A549 (cell line): ENCODE results near the gene DTNA. TPM values are rescaled to one million over a fixed set of nuclear protein-coding genes. Genes with fewer than 3 reads are reported as not detected.

Experiments
- ATAC-seq, 2 experiments: fragments of 200-7000 bp in 1 of 2; fragments of >200 bp in 1 of 2; cut with Nextera tagmentation in 1 of 2; cut with Tn5 transposase in 1 of 2; 3 replicates each; pipeline versions ENCODE4 v1.8.0 to v1.9.1; 2018 to 2020; ENCODE audit warnings: mild to moderate bottlenecking in 1 of 2, moderate library complexity in 1 of 2
- CTCF ChIA-PET: fragments of 300-600 bp; sonication (Branson Sonifier 250); formaldehyde crosslinking; extraction: SDS; loops from one replicate; lab custom pipeline; 2021; ENCODE audit warnings: antibody characterized with exemption, inconsistent platforms; lab: Yijun Ruan, JAX
- POLR2A ChIA-PET: fragments of 350-600 bp; formaldehyde crosslinking; extraction: SDS; loops from one replicate; lab custom pipeline; 2021; ENCODE audit warnings: antibody characterized with exemption, inconsistent platforms; lab: Yijun Ruan, JAX
- DNase-seq, 2 experiments: peaks; one replicate each; pipeline versions ENCODE4 v3.0.0 to v3.0.0-alpha.2; 2011 to 2016; ENCODE audit warnings: low read depth in 1 of 2, low spot score in 1 of 2
- FAIRE-seq: peaks from 2 replicates; lab custom pipeline; 2011; peaks lifted over from hg19 to GRCh38; lab: Jason Lieb, UNC
- H3K27ac ChIP-seq, 2 experiments: fragments of >200 bp; sonication (Bioruptor Twin); formaldehyde crosslinking; 3 replicates each; pipeline ENCODE4 v1.5.1; 2016 to 2017
- H3K4me1 ChIP-seq: fragments of >200 bp; sonication (Bioruptor Twin); formaldehyde crosslinking; 3 replicates; pipeline ENCODE4 v1.6.1; 2016
- H3K4me2 ChIP-seq: fragments of >200 bp; sonication (Bioruptor Twin); formaldehyde crosslinking; 3 replicates; pipeline ENCODE4 v1.6.1; 2016
- H3K4me3 ChIP-seq: fragments of >200 bp; sonication (Bioruptor Twin); formaldehyde crosslinking; 3 replicates; pipeline ENCODE4 v1.5.1; 2016
- H3K9me3 ChIP-seq: fragments of >200 bp; sonication (Bioruptor Twin); formaldehyde crosslinking; 3 replicates; pipeline ENCODE4 v1.6.1; 2016
- CBX2 ChIP-seq: fragments of 200-600 bp; sonication (generic); IDR thresholded peaks from 2 replicates; pipeline ENCODE4 v1.6.1; 2016; ENCODE audit warnings: low read depth, mild to moderate bottlenecking, borderline replicate concordance
- CHD2 ChIP-seq: fragments of 150-350 bp; IDR thresholded peaks from 2 replicates; pipeline ENCODE4 v1.6.1; 2014; ENCODE audit warnings: low read length; ENCODE audit not compliant: partially characterized antibody
- CHD4 ChIP-seq: fragments of 200-600 bp; sonication (generic); IDR thresholded peaks from 2 replicates; pipeline ENCODE4 v1.6.1; 2016; ENCODE audit warnings: antibody characterized with exemption, mild to moderate bottlenecking, borderline replicate concordance
- EHF ChIP-seq: fragments of 250-450 bp; sonication (Bioruptor Pico); IDR thresholded peaks from 2 replicates; pipeline ENCODE4 v1.5.0; 2020; ENCODE audit warnings: mild to moderate bottlenecking
- ESRRA ChIP-seq: fragments of 150-350 bp; IDR thresholded peaks from 2 replicates; pipeline ENCODE4 v1.6.1; 2014; ENCODE audit warnings: mild to moderate bottlenecking, low read length, borderline replicate concordance
- FOXS1 ChIP-seq: fragments of 250-450 bp; sonication (Bioruptor Pico); IDR thresholded peaks from 2 replicates; pipeline ENCODE4 v1.5.0; 2020; ENCODE audit warnings: mild to moderate bottlenecking, moderate library complexity
- GATA3 ChIP-seq: IDR thresholded peaks from 2 replicates; pipeline ENCODE4 v1.6.1; 2012; ENCODE audit warnings: borderline replicate concordance
- HEYL ChIP-seq: fragments of 250-450 bp; sonication (Bioruptor Pico); IDR thresholded peaks from 2 replicates; pipeline ENCODE4 v1.8.0; 2021; ENCODE audit warnings: mild to moderate bottlenecking, moderate library complexity
- HOXB13 ChIP-seq: fragments of 250-450 bp; sonication (Bioruptor Pico); IDR thresholded peaks from 2 replicates; pipeline ENCODE4 v1.5.0; 2020; ENCODE audit warnings: low read depth, mild to moderate bottlenecking, moderate library complexity
- HOXB5 ChIP-seq: fragments of 250-450 bp; sonication (Bioruptor Pico); IDR thresholded peaks from 2 replicates; pipeline ENCODE4 v1.5.0; 2020; ENCODE audit warnings: mild to moderate bottlenecking, moderate library complexity
- NR3C1 ChIP-seq: fragments of >200 bp; sonication (Bioruptor Twin); formaldehyde crosslinking; IDR thresholded peaks from 3 replicates; pipeline ENCODE4 v1.6.1; 2017
- PHF8 ChIP-seq: fragments of 200-600 bp; sonication (generic); IDR thresholded peaks from 2 replicates; pipeline ENCODE4 v1.6.1; 2016; ENCODE audit warnings: low read depth, mild to moderate bottlenecking, antibody characterized with exemption, moderate library complexity, borderline replicate concordance
- POLR2AphosphoS2 ChIP-seq: conservative IDR thresholded peaks from 2 replicates; pipeline ENCODE4 v1.6.1; 2012; ENCODE audit warnings: low read length, improper control_type of control experiment, inconsistent platforms
- RARB ChIP-seq: fragments of 250-450 bp; sonication (Bioruptor Pico); IDR thresholded peaks from 2 replicates; pipeline ENCODE4 v1.8.0; 2021; ENCODE audit warnings: mild to moderate bottlenecking, moderate library complexity
- RFX5 ChIP-seq: fragments of 450-650 bp; IDR thresholded peaks from 2 replicates; pipeline ENCODE4 v1.7.1; 2014; ENCODE audit warnings: antibody characterized with exemption, mild to moderate bottlenecking, moderate library complexity
- RNF2 ChIP-seq: fragments of 200-600 bp; sonication (generic); IDR thresholded peaks from 2 replicates; pipeline ENCODE4 v1.6.1; 2016; ENCODE audit warnings: low read depth, mild to moderate bottlenecking, antibody characterized with exemption, moderate library complexity, borderline replicate concordance
- SMC3 ChIP-seq: fragments of >200 bp; sonication (Bioruptor Twin); formaldehyde crosslinking; IDR thresholded peaks from 3 replicates; pipeline ENCODE4 v1.6.1; 2018; ENCODE audit warnings: inconsistent platforms
- TFCP2L1 ChIP-seq: fragments of 250-450 bp; sonication (Bioruptor Pico); IDR thresholded peaks from 2 replicates; pipeline ENCODE4 v1.5.0; 2021; ENCODE audit warnings: mild to moderate bottlenecking
- TP53 ChIP-seq: fragments of 250-450 bp; sonication (Bioruptor Pico); IDR thresholded peaks from 2 replicates; pipeline ENCODE4 v1.5.0; 2021; ENCODE audit warnings: mild to moderate bottlenecking, moderate library complexity
- WGBS: methylation state at CpG from one replicate; pipeline ENCODE4 v1.1.6; 2017; ENCODE audit errors: missing lambda C conversion rate; 5-methylcytosine and 5-hydroxymethylcytosine counted together
- polyA plus RNA-seq, 4 experiments: library from polyadenylated mRNA; depleted of rRNA in 3 of 4; stranded (reverse); fragments of >200 nt; fragmentation: RNase III in 1 of 4; extraction: RNeasy Plus Mini Kit Qiagen cat#74134 plus additional on column Dnase treatment in 1 of 4; gene quantifications; 2 replicates in 3 of 4; 3 replicates in 1 of 4; pipeline ENCODE4 v1.2.3, GENCODE V29; 2011 to 2017
- TF ChIP-seq, protein P1 (sequence below): fragments of 250-450 bp; sonication (Bioruptor Pico); IDR thresholded peaks from 2 replicates; pipeline ENCODE4 v1.5.0; 2020; ENCODE audit warnings: low read depth, mild to moderate bottlenecking, moderate library complexity
- TF ChIP-seq, protein P2 (sequence below): IDR thresholded peaks from 2 replicates; pipeline ENCODE4 v1.6.1; 2012; ENCODE audit warnings: low read depth, borderline replicate concordance
- TF ChIP-seq, protein P3 (sequence below): fragments of 150-350 bp; IDR thresholded peaks from 2 replicates; pipeline ENCODE4 v1.6.1; 2014; ENCODE audit warnings: low read depth, mild to moderate bottlenecking, low read length

The DTNA gene
- polyA plus RNA-seq, 2 of the 4 experiments (the other 2 are of a cell fraction): 0.12 TPM; not detected in 1

DNA sequence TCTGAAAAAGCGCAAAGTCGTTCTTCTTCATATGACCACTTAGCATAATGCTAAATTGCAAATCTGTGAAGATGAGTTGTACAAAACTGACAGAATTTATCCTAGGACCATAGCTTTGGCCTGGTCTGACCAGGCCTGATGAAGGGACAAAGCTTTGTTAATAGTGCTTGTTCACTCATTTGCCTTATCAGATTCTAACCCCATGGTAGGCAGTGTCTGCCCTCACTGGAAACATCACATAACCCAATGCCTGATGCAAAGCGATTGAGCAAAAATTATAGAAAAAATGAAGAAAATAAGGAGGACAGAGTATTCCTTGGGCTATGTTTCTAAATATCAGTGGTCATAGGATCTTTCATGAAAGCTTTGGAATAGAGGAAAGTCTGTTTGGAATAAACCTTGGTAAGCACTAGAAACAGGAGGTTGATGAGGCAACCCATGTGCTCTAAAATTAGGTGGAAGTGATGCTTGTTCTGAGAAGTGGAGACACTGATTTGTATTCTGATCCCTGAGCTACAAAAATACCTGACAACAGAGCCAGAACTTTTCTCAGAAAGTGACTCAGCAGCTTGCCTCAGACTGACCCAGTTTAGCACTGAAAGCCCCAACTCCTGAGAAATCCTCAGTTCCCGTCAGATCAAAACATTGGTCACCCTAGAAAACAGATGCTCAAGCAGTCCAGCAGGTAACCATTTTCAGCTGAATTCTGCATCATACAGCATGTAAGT, 199.7 kb downstream of the DTNA start:
- Histone ChIP-seq H3K4me3 (no peak overlapping the region), H3K9me3 (no peaks in the 10 kb centered on the region), H3K4me2 (peak overlapping the region; percentile 11; the same call in 1 of the 3 replicates), H3K4me1 (peaks cover 45% of the 10 kb centered on the region), H3K27ac (peak overlapping the region; percentile 26 to 68; a peak in 4 of 6 replicates)
- POLR2A ChIA-PET: no interaction called here
- TF ChIP-seq HOXB5 (no peak), RARB (CRISPR knock-in tag) (no peak), SMC3 (no peak), PHF8 (no peak), FOXS1 (no peak), EHF (CRISPR knock-in tag) (no peak), ESRRA (no peak), TP53 (CRISPR knock-in tag) (no peak), HOXB13 (no peak), CHD4 (no peak), CBX2 (no peak), NR3C1 (no peak), RFX5 (no peak), CHD2 (no peak), TFCP2L1 (no peak), RNF2 (no peak), GATA3 (no peak)
- TF ChIP-seq, protein P1, sequence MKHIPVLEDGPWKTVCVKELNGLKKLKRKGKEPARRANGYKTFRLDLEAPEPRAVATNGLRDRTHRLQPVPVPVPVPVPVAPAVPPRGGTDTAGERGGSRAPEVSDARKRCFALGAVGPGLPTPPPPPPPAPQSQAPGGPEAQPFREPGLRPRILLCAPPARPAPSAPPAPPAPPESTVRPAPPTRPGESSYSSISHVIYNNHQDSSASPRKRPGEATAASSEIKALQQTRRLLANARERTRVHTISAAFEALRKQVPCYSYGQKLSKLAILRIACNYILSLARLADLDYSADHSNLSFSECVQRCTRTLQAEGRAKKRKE (CRISPR knock-in tag): no peak
- TF ChIP-seq, protein P2, sequence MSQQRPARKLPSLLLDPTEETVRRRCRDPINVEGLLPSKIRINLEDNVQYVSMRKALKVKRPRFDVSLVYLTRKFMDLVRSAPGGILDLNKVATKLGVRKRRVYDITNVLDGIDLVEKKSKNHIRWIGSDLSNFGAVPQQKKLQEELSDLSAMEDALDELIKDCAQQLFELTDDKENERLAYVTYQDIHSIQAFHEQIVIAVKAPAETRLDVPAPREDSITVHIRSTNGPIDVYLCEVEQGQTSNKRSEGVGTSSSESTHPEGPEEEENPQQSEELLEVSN: no peak
- CTCF ChIA-PET: interaction anchor here (0.6 to 1.1 kb wide), 2 partner anchors 14 to 787 kb away, joined by 3 read pairs; no protein-coding TSS in a partner anchor
- 96% methylated on average over 4 of the region's 4 CpGs for WGBS
- DNase-seq: no peak
- ATAC-seq: no peak
- no peak for FAIRE-seq

DNA sequence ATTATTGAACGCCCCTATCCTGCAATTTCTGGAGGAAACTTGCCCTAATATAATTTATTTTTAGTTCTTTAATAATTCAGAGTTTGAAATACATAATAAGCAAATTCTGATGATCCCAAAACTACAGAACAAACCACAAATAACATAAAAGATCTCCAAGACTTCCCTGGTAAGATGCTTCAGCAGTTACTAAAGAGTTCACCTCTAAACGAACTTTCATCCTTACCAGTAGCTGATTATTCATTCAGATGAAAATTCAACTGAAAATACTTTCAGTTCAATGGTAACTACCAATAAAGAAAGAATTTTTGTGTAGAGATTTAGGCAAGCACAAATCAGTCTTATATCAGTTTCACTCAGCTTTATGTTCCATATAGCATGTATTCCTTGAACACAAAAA, 201.0 kb downstream of the DTNA start:
- H3K27ac ChIP-seq: peak overlapping the region; percentile 17 to 59; a peak in 4 of 6 replicates
- CTCF ChIA-PET: no interaction called here
- WGBS: 81% methylated on average over 2 of the region's 2 CpGs
- peak overlapping the region; percentile 68 for H3K4me2 ChIP-seq
- peaks cover 48% of the 10 kb centered on the region for H3K4me1 ChIP-seq
- POLR2A ChIA-PET: no interaction called here
- TF ChIP-seq HEYL (no peak), POLR2AphosphoS2 (no peak)
- TF ChIP-seq, protein P3, sequence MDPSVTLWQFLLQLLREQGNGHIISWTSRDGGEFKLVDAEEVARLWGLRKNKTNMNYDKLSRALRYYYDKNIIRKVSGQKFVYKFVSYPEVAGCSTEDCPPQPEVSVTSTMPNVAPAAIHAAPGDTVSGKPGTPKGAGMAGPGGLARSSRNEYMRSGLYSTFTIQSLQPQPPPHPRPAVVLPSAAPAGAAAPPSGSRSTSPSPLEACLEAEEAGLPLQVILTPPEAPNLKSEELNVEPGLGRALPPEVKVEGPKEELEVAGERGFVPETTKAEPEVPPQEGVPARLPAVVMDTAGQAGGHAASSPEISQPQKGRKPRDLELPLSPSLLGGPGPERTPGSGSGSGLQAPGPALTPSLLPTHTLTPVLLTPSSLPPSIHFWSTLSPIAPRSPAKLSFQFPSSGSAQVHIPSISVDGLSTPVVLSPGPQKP: no peak
- TF ChIP-seq, all 56 proteins: peak for 0
- H3K4me3 ChIP-seq: no peak overlapping the region
- H3K9me3 ChIP-seq: no peaks in the 10 kb centered on the region
- FAIRE-seq: no peak
- ATAC-seq: no peak
- DNase-seq: no peak
